Measurements from ENCODE around the gene RGS13.
"Not testable (repeated sequence)": the region's sequence is repeated elsewhere in the genome, so short reads cannot be mapped to it uniquely, and the experiment has no call there.

The RGS13 gene

DNA sequence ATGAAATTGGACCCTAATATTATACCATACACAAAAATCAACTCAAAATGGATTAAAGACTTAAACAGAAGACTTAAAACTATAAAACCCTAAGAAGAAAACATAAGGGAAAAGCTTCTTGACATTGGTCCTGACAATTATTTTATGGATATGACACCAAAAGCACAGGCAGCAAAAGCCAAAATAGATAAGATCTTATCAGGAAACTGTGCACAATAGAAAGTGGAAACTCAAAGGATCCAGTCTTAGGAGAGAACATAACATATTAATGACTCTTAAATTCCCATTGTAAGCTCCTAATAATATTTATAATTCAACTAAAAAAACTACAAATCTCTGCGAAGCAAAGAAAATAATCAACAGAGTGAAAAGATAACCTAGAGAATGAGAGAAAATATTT, 39.8 kb downstream of the RGS13 start:
- DNase-seq (ENCODE audit: low read depth in 2 of 3, low spot score in 2 of 3) = no peak

- DNase-seq (ENCODE audit: low read depth in 2 of 3, low spot score in 2 of 3) = no peak
Observed at GRCh38 chr1:192678099-192678498, 42.2 kb downstream of the RGS13 start.

GRCh38 chr1:192682335-192682734, 46.4 kb downstream of the RGS13 start:
- DNase-seq (ENCODE audit: low read depth in 2 of 3, low spot score in 2 of 3) = no peak

- DNase-seq (ENCODE audit: low read depth in 2 of 3, low spot score in 2 of 3) = not testable (repeated sequence)
Observed at GRCh38 chr1:192683081-192683480, 47.1 kb downstream of the RGS13 start.

DNA sequence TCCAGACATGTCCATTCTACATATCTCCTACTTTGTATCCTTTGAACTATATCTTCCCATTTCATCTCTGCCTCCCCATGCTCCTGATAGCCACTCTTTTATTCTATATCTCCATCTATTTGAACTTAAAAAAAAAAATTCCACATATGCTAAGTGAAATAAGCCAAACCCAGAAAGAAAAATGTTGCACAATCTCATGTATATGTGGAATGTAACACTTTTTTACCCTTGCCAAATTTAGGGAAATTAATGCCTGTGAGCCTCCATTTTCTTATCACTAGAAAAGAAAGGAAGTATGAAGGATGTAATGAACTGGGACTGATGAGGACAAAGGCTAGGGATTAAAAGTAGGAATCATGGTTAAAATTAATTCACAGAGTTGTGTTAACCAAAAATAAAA, 53.5 kb downstream of the RGS13 start:
- no peak for DNase-seq (ENCODE audit: low read depth in 2 of 3, low spot score in 2 of 3)

DNA sequence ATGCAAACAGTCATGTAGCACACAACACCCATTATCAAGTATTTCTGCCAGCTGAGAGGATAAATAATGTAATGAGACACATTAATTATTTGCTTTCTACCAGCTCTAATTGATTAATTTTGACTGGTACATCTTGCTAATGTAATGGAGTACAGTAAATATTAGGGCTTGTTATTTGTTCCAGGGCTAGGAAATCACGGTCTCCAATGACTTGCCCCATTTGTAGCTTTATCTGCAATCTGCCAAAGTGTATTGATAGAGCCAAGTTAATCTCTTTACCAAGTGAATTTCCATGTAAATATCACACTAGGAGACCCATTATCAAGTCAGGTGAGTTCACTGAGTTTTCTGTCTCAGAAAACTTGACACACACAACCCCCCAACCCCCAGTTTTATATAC, 55.1 kb downstream of the RGS13 start:
- DNase-seq (ENCODE audit: low read depth in 2 of 3, low spot score in 2 of 3) = no peak

- no peak for DNase-seq (ENCODE audit: low read depth in 2 of 3, low spot score in 2 of 3)
Observed at GRCh38 chr1:192696082-192696481, 60.1 kb downstream of the RGS13 start.

GRCh38 chr1:192697771-192698170, 61.8 kb downstream of the RGS13 start:
- DNase-seq (ENCODE audit: low read depth in 2 of 3, low spot score in 2 of 3) = no peak

DNA sequence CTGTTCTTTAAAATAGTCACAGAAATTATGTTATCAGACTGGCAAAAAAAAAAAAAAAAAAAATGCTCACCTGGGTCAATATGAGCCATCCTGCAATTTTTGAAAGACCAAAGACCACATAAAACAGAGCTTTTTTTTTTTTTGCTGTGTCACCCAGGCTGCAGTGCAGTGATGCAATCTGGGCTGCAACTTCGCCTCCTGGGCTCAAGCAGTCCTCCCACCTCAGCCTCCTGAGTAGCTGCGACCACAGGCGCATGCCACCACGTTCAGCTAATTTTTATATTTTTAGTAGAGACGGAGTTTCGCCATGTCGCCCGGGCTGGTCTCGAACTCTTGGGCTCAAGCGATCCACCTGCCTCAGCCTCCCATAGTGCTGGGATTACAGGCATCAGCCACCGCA, 62.8 kb downstream of the RGS13 start:
- DNase-seq (ENCODE audit: low read depth in 2 of 3, low spot score in 2 of 3) = no peak

DNA sequence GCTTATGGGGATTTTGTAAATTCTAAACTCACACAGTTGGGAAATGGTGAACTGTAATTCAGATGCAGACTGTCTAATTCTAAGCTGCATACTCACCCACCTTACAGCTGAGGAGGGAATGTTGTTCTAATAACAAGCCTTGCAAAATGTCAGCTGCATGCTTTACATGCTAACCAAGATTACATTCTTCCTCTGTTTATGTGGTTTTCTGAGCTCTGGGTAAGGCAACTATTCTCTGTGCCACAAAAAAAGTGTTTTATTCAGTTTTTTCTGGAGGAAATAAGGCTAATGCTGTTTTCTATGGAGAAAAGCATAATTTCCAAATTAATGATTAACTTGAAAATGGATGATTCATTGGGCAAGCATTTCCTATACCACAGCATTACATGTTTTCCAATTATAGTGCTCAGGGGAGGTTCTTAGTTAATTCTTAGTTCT, 64.9 kb downstream of the RGS13 start:
- no peak for DNase-seq (ENCODE audit: low read depth in 2 of 3, low spot score in 2 of 3)

- no peak for DNase-seq (ENCODE audit: low read depth in 2 of 3, low spot score in 2 of 3)
Observed at GRCh38 chr1:192702212-192702902, 66.4 kb downstream of the RGS13 start.

- DNase-seq (ENCODE audit: low read depth in 2 of 3, low spot score in 2 of 3) = no peak
Observed at GRCh38 chr1:192703283-192704206, 67.6 kb downstream of the RGS13 start.

GRCh38 chr1:192705510-192705909, 69.6 kb downstream of the RGS13 start:
- no peak for DNase-seq (ENCODE audit: low read depth in 2 of 3, low spot score in 2 of 3)

- no peak for DNase-seq (ENCODE audit: low read depth in 2 of 3, low spot score in 2 of 3)
Observed at GRCh38 chr1:192706936-192707335, 71.0 kb downstream of the RGS13 start.

DNA sequence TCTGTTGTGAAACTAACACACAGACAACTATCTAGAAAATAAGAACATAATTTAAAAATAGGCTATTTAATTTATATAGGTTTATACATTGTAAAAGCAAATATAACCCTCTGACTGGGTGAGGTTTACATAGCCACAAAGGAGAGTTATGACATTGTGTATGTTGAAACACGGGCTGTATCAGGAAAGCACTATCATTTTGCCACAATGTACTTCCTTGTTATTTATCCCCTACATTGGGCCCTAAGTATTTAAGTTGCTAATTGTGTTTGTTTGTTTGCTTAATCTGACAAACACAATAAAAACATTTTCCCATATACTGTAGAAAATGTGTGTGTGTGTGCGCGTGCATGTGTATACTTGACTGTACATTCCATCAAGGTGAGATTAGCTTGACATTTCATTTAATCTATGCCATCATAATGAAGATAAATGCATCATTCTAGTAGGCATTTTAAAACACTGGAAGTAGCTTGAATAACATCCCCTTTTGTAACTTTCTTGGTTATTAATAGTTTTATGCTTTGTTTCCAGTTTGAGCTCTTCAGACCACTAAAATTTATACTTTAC, 72.1 kb downstream of the RGS13 start:
- no peak for DNase-seq (ENCODE audit: low read depth in 2 of 3, low spot score in 2 of 3)

DNA sequence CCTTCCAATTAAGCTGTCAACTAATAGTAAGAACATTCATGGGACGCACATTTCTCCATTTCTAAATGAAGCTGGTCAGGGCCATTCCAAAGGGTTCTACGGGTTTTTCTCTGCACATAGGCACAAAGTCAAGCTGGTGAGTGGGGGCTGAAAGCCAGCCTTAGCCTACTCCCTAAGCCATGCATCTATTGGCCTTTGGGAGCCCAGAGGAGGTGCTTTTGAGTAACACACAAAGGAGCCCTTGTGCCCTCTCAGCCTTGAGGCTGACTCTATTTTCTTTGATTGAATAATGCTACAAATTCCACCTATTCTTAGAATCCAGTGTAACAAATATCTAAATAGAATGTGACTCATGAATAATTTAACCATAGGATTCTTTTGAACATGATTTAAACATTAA, 73.6 kb downstream of the RGS13 start:
- no peak for DNase-seq (ENCODE audit: low read depth in 2 of 3, low spot score in 2 of 3)

All from activated CD8-positive, alpha-beta memory T cell treated with anti-CD3 and anti-CD28 coated beads for 48 hours (primary cell).